OCI-LY1 (cell line): ENCODE measurements around the gene GPM6B.

Experiments
- H2AFZ ChIP-seq: fragments of 200-600 bp; sonication (generic), shearing (Covaris generic); 2 replicates; pipeline ENCODE4 v1.6.0; 2014; ENCODE audit warnings: antibody characterized with exemption, mild to moderate bottlenecking, low read length
- H3F3A ChIP-seq: fragments of 200-600 bp; sonication (generic), shearing (Covaris generic); 2 replicates; pipeline ENCODE4 v1.6.0; 2014; ENCODE audit warnings: mild to moderate bottlenecking, antibody characterized with exemption, low read length, moderate library complexity; ENCODE audit not compliant: insufficient read depth
- H3K27ac ChIP-seq: fragments of 200-600 bp; sonication (generic); 2 replicates; pipeline ENCODE4 v1.5.1; 2014; ENCODE audit warnings: low read length, mixed run types, mild to moderate bottlenecking, low read depth; ENCODE audit not compliant: poor library complexity, severe bottlenecking
- H3K27me3 ChIP-seq: fragments of 200-600 bp; sonication (generic); 2 replicates; pipeline ENCODE4 v1.6.0; 2014; ENCODE audit warnings: antibody characterized with exemption, mild to moderate bottlenecking, low read length, moderate library complexity; ENCODE audit not compliant: insufficient read depth
- H3K36me3 ChIP-seq: fragments of 200-600 bp; sonication (generic); 2 replicates; pipeline ENCODE4 v1.6.1; 2014; ENCODE audit warnings: mild to moderate bottlenecking, antibody characterized with exemption, low read length, moderate library complexity, mixed read lengths; ENCODE audit not compliant: insufficient read depth
- H3K4me1 ChIP-seq: fragments of 200-600 bp; sonication (generic); 2 replicates; pipeline ENCODE4 v1.5.1; 2014; ENCODE audit warnings: mild to moderate bottlenecking, low read length, moderate library complexity; ENCODE audit not compliant: insufficient read depth, severe bottlenecking
- H3K4me2 ChIP-seq: fragments of 200-600 bp; sonication (generic), shearing (Covaris generic); 2 replicates; pipeline ENCODE4 v1.6.1; 2014; ENCODE audit warnings: low read length
- H3K4me3 ChIP-seq: fragments of 200-600 bp; sonication (generic); 2 replicates; pipeline ENCODE4 v1.5.1; 2014; ENCODE audit warnings: low read length, low read depth, mild to moderate bottlenecking, mixed read lengths; ENCODE audit not compliant: poor library complexity, severe bottlenecking
- H3K79me2 ChIP-seq: fragments of 200-600 bp; shearing (Covaris generic); 2 replicates; pipeline ENCODE4 v1.6.1; 2016; ENCODE audit warnings: mixed run types, low read length, mixed read lengths; ENCODE audit not compliant: insufficient read depth
- H3K9ac ChIP-seq: fragments of 200-600 bp; sonication (generic), shearing (Covaris generic); 2 replicates; pipeline ENCODE4 v1.6.1; 2014; ENCODE audit warnings: mild to moderate bottlenecking, low read length, mixed read lengths
- H3K9me2 ChIP-seq: fragments of 200-600 bp; sonication (generic), shearing (Covaris generic); 2 replicates; pipeline ENCODE4 v1.6.1; 2014; ENCODE audit warnings: low read depth, mild to moderate bottlenecking, low read length, mixed read lengths
- H3K9me3 ChIP-seq: fragments of 200-600 bp; shearing (Covaris generic); 2 replicates; pipeline ENCODE4 v1.6.1; 2014; ENCODE audit warnings: low read length, mixed read lengths
- H4K20me1 ChIP-seq: fragments of 200-600 bp; sonication (generic), shearing (Covaris generic); 2 replicates; pipeline ENCODE4 v1.6.0; 2016; ENCODE audit warnings: mild to moderate bottlenecking, low read length; ENCODE audit not compliant: insufficient read depth
- CTCF ChIP-seq: fragments of 200-600 bp; sonication (generic), shearing (Covaris generic); IDR thresholded peaks from 2 replicates; pipeline ENCODE4 v1.5.1; 2017; ENCODE audit warnings: mild to moderate bottlenecking, antibody characterized with exemption, low read length, moderate library complexity, mixed read lengths
- EZH2 ChIP-seq: fragments of 200-600 bp; sonication (generic), shearing (Covaris generic); IDR thresholded peaks from 2 replicates; pipeline ENCODE4 v1.8.0; 2017; ENCODE audit warnings: borderline replicate concordance, mixed run types, mild to moderate bottlenecking, antibody characterized with exemption, low read length, moderate library complexity, mixed read lengths

The GPM6B gene

GRCh38 chrX:13764765-13765164 is 52.1 kb downstream of the GPM6B start:
- no peak overlapping the region for H3K9ac ChIP-seq
- H3K9me2 ChIP-seq = no peaks in the 10 kb centered on the region
- peaks cover under 1% of the 10 kb centered on the region for H3K4me1 ChIP-seq
- no peaks in the 10 kb centered on the region for H3K79me2 ChIP-seq
- H3K27ac ChIP-seq = no peak overlapping the region
- no peaks in the 10 kb centered on the region for H4K20me1 ChIP-seq
- H3K4me3 ChIP-seq = no peak overlapping the region
- peaks cover 96% of the 10 kb centered on the region for H3K36me3 ChIP-seq
- H3K9me3 ChIP-seq = no peaks in the 10 kb centered on the region
- H3F3A ChIP-seq = no peaks in the 10 kb centered on the region
- no peak overlapping the region for H3K4me2 ChIP-seq
- no peaks in the 10 kb centered on the region for H3K27me3 ChIP-seq
- TF ChIP-seq EZH2 (no peak), CTCF (no peak)
- H2AFZ ChIP-seq = no peak overlapping the region

- Histone ChIP-seq H3K4me1 (peaks cover 5% of the 10 kb centered on the region), H4K20me1 (no peaks in the 10 kb centered on the region), H3K9me3 (no peaks in the 10 kb centered on the region), H3K9ac (no peak overlapping the region), H3K36me3 (peaks cover 96% of the 10 kb centered on the region), H3K79me2 (no peaks in the 10 kb centered on the region), H3K27ac (no peak overlapping the region), H3K4me2 (no peak overlapping the region), H2AFZ (no peak overlapping the region), H3F3A (no peaks in the 10 kb centered on the region), H3K9me2 (no peaks in the 10 kb centered on the region), H3K4me3 (no peak overlapping the region), H3K27me3 (no peaks in the 10 kb centered on the region)
- no peak for TF ChIP-seq EZH2
- no peak for TF ChIP-seq CTCF
Observed at GRCh38 chrX:13764281-13764680, 52.6 kb downstream of the GPM6B start.

GRCh38 chrX:13763489-13763888 is 53.4 kb downstream of the GPM6B start:
- H3K27me3 ChIP-seq = no peaks in the 10 kb centered on the region
- no peak overlapping the region for H3K9ac ChIP-seq
- peaks cover 13% of the 10 kb centered on the region for H3K4me1 ChIP-seq
- no peaks in the 10 kb centered on the region for H3K9me3 ChIP-seq
- no peak overlapping the region for H3K27ac ChIP-seq
- H4K20me1 ChIP-seq = no peaks in the 10 kb centered on the region
- no peak for TF ChIP-seq EZH2
- no peak for TF ChIP-seq CTCF
- peaks cover 94% of the 10 kb centered on the region for H3K36me3 ChIP-seq
- no peaks in the 10 kb centered on the region for H3K79me2 ChIP-seq
- no peaks in the 10 kb centered on the region for H3F3A ChIP-seq
- H3K4me2 ChIP-seq = no peak overlapping the region
- H2AFZ ChIP-seq = no peak overlapping the region
- no peak overlapping the region for H3K4me3 ChIP-seq
- no peaks in the 10 kb centered on the region for H3K9me2 ChIP-seq
